ENCODE measurements around the gene CELSR1. TPM values are rescaled to one million over a fixed set of nuclear protein-coding genes. Genes with fewer than 3 reads are reported as not detected.

The CELSR1 gene
- total RNA-seq, 1 donor from 2014 or later = 7.7 TPM

DNA sequence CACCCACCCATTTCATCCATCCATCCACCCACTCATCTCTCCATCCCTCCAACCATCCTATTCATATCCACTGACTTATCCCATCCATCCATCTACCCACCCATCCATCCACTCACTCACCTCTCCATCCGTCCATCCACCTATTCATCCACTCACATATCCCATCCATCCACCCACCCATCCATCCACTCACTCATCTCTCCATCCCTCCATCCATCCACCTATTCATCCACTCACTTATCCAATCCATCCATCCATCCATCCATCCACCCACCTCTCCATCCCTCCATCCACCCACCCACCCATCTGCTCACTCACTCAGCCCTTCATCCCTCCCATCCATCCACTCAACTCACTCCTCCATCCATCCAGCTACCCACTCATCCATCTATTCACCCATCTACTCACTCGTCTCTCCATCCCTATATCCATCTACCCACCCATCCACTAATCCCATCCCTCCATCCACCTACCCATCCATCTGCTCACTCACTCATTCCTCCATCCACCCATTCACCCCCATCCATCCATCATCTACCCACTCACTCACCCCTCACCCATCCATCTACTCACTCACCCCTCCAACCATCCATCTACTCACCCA lies 165.7 kb downstream of the CELSR1 start:
- TF ChIP-seq, protein P1, sequence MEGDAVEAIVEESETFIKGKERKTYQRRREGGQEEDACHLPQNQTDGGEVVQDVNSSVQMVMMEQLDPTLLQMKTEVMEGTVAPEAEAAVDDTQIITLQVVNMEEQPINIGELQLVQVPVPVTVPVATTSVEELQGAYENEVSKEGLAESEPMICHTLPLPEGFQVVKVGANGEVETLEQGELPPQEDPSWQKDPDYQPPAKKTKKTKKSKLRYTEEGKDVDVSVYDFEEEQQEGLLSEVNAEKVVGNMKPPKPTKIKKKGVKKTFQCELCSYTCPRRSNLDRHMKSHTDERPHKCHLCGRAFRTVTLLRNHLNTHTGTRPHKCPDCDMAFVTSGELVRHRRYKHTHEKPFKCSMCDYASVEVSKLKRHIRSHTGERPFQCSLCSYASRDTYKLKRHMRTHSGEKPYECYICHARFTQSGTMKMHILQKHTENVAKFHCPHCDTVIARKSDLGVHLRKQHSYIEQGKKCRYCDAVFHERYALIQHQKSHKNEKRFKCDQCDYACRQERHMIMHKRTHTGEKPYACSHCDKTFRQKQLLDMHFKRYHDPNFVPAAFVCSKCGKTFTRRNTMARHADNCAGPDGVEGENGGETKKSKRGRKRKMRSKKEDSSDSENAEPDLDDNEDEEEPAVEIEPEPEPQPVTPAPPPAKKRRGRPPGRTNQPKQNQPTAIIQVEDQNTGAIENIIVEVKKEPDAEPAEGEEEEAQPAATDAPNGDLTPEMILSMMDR (IDR thresholded peaks at IDR 0.05; ENCODE audit: unreplicated experiment) = no peak
- Mint-ChIP-seq H3K27me3 (ENCODE audit: unreplicated experiment) (peaks cover 17% of the 10 kb centered on the region), H3K36me3 (ENCODE audit: low read depth, unreplicated experiment) (peaks cover 12% of the 10 kb centered on the region), H3K4me3 (ENCODE audit: unreplicated experiment) (no peak overlapping the region), H3K9me3 (ENCODE audit: unreplicated experiment) (peaks cover 4% of the 10 kb centered on the region), H3K27ac (ENCODE audit: unreplicated experiment) (no peak overlapping the region), H3K4me1 (ENCODE audit: unreplicated experiment) (peaks cover 10% of the 10 kb centered on the region)
- no peak for DNase-seq (ENCODE audit: low spot score)

DNA sequence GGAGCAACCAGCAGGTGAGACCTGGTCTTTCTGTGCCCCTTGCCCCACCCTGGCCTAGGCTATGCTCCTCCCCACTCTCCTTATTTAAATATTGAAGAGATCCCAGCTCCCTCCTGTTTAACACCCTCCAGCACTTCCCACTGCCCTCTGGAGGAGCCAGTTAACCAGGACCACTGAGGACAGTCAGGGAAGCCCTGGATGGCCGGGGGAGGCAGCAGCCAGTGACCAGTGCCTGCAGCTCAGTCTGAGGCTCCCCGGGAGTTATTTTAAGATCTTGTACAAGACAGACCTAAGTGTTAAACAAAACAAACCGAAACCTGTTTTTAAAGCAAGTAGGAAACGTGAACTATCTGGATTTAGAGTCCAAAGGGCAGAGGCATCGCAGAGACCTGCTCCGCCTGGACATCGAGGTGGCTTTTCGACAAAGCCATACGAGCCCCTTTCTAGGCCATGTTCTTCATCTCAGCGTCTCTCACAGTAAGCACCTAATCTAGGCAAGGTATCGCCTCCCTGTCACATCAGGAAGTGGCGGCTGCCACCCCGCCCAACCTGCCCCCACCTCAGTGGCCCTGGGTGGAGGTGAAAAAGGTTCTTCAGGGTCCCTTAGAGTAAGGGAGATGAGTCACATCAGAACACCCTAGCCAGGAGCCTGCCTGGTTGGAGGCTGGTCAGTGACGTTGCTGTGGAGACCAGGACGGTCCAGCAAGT lies 166.7 kb downstream of the CELSR1 start:
- Mint-ChIP-seq H3K36me3 (ENCODE audit: low read depth, unreplicated experiment) (peaks cover 4% of the 10 kb centered on the region), H3K4me1 (ENCODE audit: unreplicated experiment) (peaks cover 10% of the 10 kb centered on the region), H3K4me3 (ENCODE audit: unreplicated experiment) (no peak overlapping the region), H3K27me3 (ENCODE audit: unreplicated experiment) (peaks cover 14% of the 10 kb centered on the region), H3K27ac (ENCODE audit: unreplicated experiment) (no peak overlapping the region), H3K9me3 (ENCODE audit: unreplicated experiment) (peaks cover under 1% of the 10 kb centered on the region)
- TF ChIP-seq, protein P1 (IDR thresholded peaks at IDR 0.05; ENCODE audit: unreplicated experiment) = no peak
- DNase-seq (ENCODE audit: low spot score) = no peak

DNA sequence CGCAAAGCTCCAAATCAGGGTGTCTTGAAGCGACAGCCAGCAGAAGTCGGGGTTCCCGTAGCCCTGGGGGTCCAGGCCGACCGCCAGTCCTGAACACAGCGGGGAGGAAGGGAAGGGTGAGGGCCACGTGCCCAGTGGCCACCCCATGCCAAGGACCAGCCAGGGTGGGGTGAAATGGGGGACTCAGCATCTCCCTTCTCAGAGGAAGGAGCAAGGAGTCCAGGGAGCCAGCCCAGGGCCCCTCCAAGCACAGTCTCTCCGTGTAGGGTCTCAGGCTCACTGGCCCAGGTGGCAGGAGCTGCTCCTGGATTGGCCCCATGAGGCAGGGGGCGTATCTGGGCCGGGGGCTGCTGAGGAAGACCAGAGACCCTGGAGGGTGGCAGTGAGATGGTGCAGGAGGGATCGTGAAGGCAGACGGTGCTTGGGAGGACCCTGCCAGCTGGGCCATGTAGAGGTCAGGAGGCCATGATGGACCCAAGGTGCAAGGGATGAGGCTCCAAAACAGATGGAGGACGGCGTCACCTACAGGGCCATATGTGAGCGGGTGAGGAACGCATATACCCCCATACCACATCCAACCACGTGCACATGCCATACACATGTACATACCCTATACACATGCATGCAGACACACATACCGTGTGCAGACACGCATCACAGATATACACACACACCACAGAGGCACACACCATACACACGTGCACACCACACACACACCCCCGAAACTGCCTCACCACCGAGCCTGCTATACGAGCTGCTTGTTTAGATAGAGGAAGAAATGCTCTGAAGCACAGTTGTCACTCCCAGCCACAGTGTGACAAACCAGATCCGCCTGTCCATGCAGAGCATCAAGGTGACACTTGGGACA lies 167.5 kb downstream of the CELSR1 start:
- Mint-ChIP-seq H3K27ac (ENCODE audit: unreplicated experiment) (no peak overlapping the region), H3K4me1 (ENCODE audit: unreplicated experiment) (peaks cover 10% of the 10 kb centered on the region), H3K4me3 (ENCODE audit: unreplicated experiment) (no peak overlapping the region), H3K9me3 (ENCODE audit: unreplicated experiment) (no peaks in the 10 kb centered on the region), H3K36me3 (ENCODE audit: low read depth, unreplicated experiment) (no peaks in the 10 kb centered on the region), H3K27me3 (ENCODE audit: unreplicated experiment) (peaks cover 12% of the 10 kb centered on the region)
- TF ChIP-seq, protein P1 (IDR thresholded peaks at IDR 0.05; ENCODE audit: unreplicated experiment) = no peak
- DNase-seq (ENCODE audit: low spot score) = no peak

DNA sequence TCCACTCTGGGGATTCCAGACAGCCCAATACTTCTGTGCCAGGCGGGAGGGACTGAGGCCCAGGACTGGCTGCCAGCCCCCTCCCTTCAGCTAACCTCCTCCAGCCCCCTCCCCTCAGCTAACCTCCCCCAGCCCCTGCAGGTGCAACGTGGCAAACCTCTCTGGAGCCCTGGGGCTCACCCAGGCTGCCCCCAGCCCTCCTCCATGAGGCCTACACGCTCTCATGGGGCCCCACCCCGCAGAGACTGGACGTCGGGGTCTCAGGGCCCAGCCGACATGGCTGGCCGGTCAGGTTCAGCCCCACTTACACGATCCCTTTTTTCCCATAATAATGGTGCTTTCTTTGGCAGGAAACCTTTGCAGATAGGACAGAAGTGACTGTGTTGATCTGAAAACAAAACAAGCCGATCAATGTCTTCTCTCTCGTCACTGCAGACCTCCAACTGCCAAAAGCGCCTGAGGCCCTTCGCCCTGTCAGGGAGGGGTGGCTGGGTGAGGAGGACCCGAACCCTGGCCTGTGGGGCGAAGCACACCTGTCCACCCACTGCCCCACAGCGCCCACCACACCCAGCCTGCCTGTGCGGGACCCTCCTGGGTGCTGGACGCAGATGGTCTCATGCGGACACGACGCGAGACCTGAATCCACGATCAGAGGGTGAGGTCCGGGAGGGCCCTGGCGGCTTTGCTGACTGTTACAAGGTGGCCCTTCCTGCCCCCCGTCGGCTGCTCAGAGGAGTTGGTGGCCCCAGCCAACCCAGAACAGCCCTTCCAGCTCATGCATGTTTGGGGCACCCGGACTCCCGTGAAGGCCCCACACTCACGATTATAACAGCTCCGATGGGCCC lies 168.3 kb downstream of the CELSR1 start:
- DNase-seq (ENCODE audit: low spot score) = no peak
- Mint-ChIP-seq H3K9me3 (ENCODE audit: unreplicated experiment) (no peaks in the 10 kb centered on the region), H3K27ac (ENCODE audit: unreplicated experiment) (no peak overlapping the region), H3K4me1 (ENCODE audit: unreplicated experiment) (peaks cover 6% of the 10 kb centered on the region), H3K27me3 (ENCODE audit: unreplicated experiment) (peaks cover 9% of the 10 kb centered on the region), H3K4me3 (ENCODE audit: unreplicated experiment) (no peak overlapping the region), H3K36me3 (ENCODE audit: low read depth, unreplicated experiment) (no peaks in the 10 kb centered on the region)
- TF ChIP-seq, protein P1 (IDR thresholded peaks at IDR 0.05; ENCODE audit: unreplicated experiment) = no peak

All from endothelial cell (in vitro differentiated cells).